Measurements from ENCODE around the gene MTO1. TPM values are rescaled to one million over a fixed set of nuclear protein-coding genes. Genes with fewer than 3 reads are reported as not detected.
"Not testable (repeated sequence)": the region's sequence is repeated elsewhere in the genome, so short reads cannot be mapped to it uniquely, and the experiment has no call there.

Gene MTO1
- total RNA-seq, 2 donors from 2014 or later = 49.6 to 68.8 TPM

DNA sequence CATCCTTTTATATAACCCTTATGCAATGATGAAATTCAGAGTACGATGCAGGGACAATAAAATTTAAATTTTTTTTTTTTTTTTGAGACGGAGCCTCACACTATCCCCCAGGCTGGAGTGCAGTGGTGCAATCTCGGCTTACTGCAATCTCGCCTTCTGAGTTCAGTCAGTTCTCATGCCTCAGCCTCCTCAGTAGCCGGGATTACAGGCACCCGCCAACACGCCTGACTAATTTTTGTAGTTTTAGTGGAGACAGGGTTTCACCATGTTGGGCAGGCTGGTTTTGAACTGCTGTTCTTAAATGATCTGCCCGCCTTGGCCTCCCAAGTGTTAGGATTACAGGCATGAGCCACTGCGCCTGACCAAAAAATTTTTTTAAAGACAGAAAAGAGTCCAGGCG lies 15.2 kb downstream of the MTO1 start:
- DNase-seq (peak in 1 of 2 donors; percentile 19), ATAC-seq (replicated peaks in 1 of 2) (peak in 1 of 2 donors; percentile 70)
- no peaks in the 10 kb centered on the region for H3K9me3 Mint-ChIP-seq
- H3K27me3 Mint-ChIP-seq (ENCODE audit: low read depth) = no peaks in the 10 kb centered on the region
- no peak overlapping the region for H3K4me3 Mint-ChIP-seq
- peaks cover 11 to 33% of the 10 kb centered on the region in 2 donors for H3K36me3 Mint-ChIP-seq (ENCODE audit: insufficient read depth in 2 of 2)
- peaks cover 8% of the 10 kb centered on the region for H3K4me1 Mint-ChIP-seq (ENCODE audit: low read depth)
- H3K27ac Mint-ChIP-seq = no peak overlapping the region

DNA sequence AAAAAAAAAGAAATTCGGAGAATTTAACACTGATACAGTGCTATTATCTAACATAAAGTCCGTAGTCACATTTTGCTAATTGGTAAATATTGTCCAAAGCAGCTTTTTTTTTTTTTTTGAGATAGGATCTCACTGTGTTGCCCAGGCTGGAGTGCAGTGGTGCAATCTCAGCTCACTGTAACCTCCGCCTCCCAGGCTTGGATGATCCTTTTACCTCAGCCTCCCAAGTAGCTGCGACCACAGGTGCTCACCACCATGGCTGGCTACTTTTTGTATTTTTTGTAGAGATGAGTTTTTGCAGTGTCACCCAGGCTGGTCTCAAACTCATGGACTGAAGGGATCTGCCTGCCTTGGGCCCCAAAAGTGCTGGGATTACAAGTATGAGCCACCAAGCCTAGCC lies 15.9 kb downstream of the MTO1 start:
- DNase-seq = no peak
- ATAC-seq (replicated peaks in 1 of 2) = no peak
- Mint-ChIP-seq H3K27me3 (ENCODE audit: low read depth) (no peaks in the 10 kb centered on the region), H3K4me3 (no peak overlapping the region), H3K9me3 (no peaks in the 10 kb centered on the region), H3K4me1 (ENCODE audit: low read depth) (peaks cover 2% of the 10 kb centered on the region), H3K36me3 (ENCODE audit: insufficient read depth in 2 of 2) (peaks cover 15 to 33% of the 10 kb centered on the region in 2 donors), H3K27ac (no peak overlapping the region)

DNA sequence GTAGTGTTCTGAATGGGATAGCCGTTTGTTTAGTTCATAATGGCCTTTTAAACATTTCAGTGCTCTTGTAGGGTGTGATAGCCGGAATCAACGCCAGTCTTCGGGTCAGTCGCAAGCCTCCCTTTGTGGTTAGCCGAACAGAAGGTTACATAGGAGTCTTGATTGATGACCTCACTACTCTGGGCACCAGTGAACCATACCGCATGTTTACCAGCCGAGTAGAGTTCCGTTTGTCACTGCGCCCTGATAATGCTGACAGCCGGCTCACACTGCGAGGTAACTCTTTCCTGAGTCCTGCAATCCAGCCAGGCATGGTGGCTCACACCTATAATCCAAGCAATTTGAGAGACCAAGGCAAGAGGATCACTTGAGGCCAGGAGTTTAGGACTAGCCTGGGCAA lies 20.4 kb downstream of the MTO1 start:
- Mint-ChIP-seq H3K27me3 (ENCODE audit: low read depth) (no peaks in the 10 kb centered on the region), H3K4me3 (no peak overlapping the region), H3K9me3 (no peaks in the 10 kb centered on the region), H3K4me1 (ENCODE audit: low read depth) (no peaks in the 10 kb centered on the region), H3K27ac (no peak overlapping the region), H3K36me3 (ENCODE audit: insufficient read depth in 2 of 2) (peaks cover 19 to 27% of the 10 kb centered on the region in 2 donors)
- no peak for DNase-seq
- no peak for ATAC-seq (replicated peaks in 1 of 2)

DNA sequence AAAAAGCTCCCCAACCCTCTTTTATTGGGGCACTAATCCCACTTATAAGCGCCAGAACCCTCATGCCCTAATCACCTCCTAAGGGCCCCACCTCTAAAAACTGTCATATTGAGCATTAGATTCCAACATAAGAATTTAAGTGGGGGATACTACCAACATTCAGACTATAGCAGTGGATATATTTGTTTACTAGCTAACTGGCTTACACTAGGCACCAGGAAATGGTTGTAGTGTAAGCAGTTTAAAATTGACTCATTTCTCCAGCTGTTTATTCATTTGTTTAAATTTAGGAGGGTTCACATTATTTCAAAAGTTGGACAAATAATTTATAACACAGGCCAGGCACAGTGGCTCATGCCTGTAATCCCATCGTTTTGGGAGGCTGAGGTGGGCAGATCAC lies 22.9 kb downstream of the MTO1 start:
- peak overlapping the region; percentile 19 for H3K27ac Mint-ChIP-seq
- H3K4me3 Mint-ChIP-seq = no peak overlapping the region
- H3K36me3 Mint-ChIP-seq (ENCODE audit: insufficient read depth in 2 of 2) = peaks cover 23 to 38% of the 10 kb centered on the region in 2 donors
- H3K27me3 Mint-ChIP-seq (ENCODE audit: low read depth) = no peaks in the 10 kb centered on the region
- H3K4me1 Mint-ChIP-seq (ENCODE audit: low read depth) = no peaks in the 10 kb centered on the region
- ATAC-seq (replicated peaks in 1 of 2) (no peak), DNase-seq (no peak)
- H3K9me3 Mint-ChIP-seq = peaks cover 0 to 1% of the 10 kb centered on the region in 2 donors

DNA sequence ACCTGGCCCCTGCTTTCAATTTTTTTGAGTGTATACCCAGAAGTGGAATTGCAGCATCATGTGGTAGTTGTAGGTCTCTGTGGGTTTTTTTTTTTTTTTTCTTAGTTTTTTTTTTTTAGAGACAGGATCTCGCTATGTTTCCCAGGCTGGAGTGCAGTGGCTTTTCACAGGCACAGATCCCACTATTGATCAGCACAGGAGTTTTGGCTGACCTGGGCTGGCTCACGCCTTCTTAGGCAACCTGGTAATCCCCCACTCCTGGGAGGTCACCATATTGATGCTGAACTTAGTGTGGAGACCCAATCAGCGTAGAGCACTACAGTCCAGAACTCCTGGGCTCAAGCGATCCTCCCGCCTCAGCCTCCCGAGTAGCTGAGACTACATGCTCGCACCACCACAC lies 25.9 kb downstream of the MTO1 start:
- Mint-ChIP-seq H3K4me3 (no peak overlapping the region), H3K36me3 (ENCODE audit: insufficient read depth in 2 of 2) (peaks cover 16 to 39% of the 10 kb centered on the region in 2 donors), H3K27me3 (ENCODE audit: low read depth) (no peaks in the 10 kb centered on the region), H3K9me3 (peaks cover 0 to 2% of the 10 kb centered on the region in 2 donors), H3K27ac (no peak overlapping the region), H3K4me1 (ENCODE audit: low read depth) (no peaks in the 10 kb centered on the region)
- ATAC-seq (replicated peaks in 1 of 2) = no peak
- DNase-seq = no peak

DNA sequence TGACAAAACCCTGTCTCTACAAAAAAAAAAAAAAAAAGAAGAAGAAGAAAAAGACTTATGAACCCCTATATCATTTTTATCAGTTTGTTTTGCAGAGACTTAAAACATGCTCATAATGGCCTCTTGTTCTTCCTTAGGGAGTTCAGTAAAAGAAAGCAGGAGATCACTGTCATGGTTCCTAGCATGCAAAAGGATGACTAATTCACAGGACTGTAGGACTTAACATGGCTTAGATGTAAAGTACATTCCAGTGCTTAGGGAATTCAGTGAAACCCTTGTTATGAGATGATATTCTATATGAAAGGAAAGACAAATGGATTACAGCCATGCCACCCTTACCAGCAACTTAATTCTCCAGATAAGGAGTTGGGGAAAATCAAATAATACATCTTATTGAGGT lies 29.8 kb downstream of the MTO1 start:
- no peak for ATAC-seq (replicated peaks in 1 of 2)
- peak overlapping the region; percentile 54 for H3K27ac Mint-ChIP-seq
- peaks cover 11 to 35% of the 10 kb centered on the region in 2 donors for H3K36me3 Mint-ChIP-seq (ENCODE audit: insufficient read depth in 2 of 2)
- H3K9me3 Mint-ChIP-seq = peaks cover 0 to 2% of the 10 kb centered on the region in 2 donors
- H3K4me3 Mint-ChIP-seq = no peak overlapping the region
- no peaks in the 10 kb centered on the region for H3K4me1 Mint-ChIP-seq (ENCODE audit: low read depth)
- H3K27me3 Mint-ChIP-seq (ENCODE audit: low read depth) = no peaks in the 10 kb centered on the region
- DNase-seq = no peak

DNA sequence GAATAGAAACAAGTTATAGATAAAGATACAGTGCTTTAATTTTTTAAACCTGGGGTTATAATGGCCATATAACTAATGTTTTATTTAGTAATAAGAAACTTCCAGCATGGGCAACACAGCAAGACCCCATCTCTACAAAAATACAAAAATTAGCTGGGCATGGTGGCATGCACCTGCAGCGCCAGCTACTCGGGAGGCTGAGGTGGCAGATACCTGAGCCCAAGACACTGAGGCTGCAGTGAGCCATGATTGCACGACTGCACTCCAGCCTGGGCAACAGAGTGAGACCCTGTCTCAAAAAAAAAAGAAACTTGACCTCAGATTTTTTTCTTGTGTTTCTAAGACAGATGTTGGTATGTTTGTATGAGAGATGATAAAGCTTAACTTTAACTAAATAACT lies 36.4 kb downstream of the MTO1 start:
- Mint-ChIP-seq H3K27me3 (ENCODE audit: low read depth) (no peaks in the 10 kb centered on the region), H3K4me3 (no peak overlapping the region), H3K36me3 (ENCODE audit: insufficient read depth in 2 of 2) (peaks cover 4 to 23% of the 10 kb centered on the region in 2 donors), H3K9me3 (no peaks in the 10 kb centered on the region), H3K27ac (no peak overlapping the region), H3K4me1 (ENCODE audit: low read depth) (no peaks in the 10 kb centered on the region)
- DNase-seq (no peak), ATAC-seq (replicated peaks in 1 of 2) (no peak)

DNA sequence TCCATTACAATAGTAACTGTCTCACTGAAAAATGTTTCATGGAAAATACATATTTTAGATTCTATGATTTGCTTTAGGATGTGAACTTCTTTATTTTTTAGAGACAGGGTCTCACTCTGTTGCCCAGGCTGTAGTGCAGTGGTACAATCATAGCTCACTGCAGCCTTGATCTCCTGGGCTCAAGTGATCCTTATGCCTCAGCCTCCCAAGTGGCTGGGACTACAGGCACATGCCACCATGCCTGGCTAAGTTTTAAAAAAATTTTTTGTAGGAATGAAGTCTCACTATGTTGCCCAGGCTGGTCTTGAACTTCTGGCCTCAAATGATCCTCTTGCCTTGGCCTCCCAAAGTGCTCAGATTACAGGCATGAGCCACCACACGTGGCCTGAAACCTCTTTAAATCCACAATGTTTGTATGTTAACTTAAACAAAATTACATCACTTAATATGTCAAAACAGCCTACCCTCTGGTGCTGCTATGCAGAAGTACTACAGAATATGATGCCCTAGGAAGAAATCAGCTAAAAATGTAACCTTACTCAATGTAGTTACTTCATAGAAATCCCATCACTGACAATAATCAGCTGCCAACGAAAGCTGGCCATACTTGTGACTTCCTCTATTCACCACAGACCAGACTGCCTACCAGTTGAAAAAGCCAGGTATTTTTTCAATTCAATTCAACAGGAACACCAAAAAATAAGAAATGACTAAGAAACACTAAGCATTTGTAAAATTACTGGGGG lies 41.7 kb downstream of the MTO1 start:
- DNase-seq (no peak), ATAC-seq (replicated peaks in 1 of 2) (no peak)
- Mint-ChIP-seq H3K36me3 (ENCODE audit: insufficient read depth in 2 of 2) (peaks cover 2 to 17% of the 10 kb centered on the region in 2 donors), H3K4me1 (ENCODE audit: low read depth) (no peaks in the 10 kb centered on the region), H3K9me3 (no peaks in the 10 kb centered on the region), H3K27me3 (ENCODE audit: low read depth) (no peaks in the 10 kb centered on the region), H3K4me3 (no peak overlapping the region), H3K27ac (peak overlapping the region; percentile 89)

DNA sequence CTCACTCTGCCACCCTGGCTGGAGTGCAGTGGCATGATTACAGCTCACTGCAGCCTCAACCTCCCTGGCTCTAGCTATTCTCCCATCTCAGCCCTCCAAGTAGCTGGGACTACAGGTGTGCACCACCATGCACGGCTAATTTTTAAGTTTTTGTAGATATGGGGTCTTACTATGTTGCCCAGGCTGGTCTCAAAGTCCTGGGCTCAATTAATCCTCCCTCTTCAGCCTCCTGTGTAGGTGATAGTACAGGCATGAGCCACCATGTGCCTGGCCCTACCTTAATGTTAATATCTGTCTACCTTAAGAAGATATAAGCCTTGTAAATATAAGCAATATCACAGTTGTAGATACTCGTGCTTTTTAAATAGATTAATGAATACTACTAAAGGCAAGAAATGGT lies 42.6 kb downstream of the MTO1 start:
- H3K9me3 Mint-ChIP-seq = no peaks in the 10 kb centered on the region
- DNase-seq (no peak), ATAC-seq (replicated peaks in 1 of 2) (peak in 1 of 2 donors; percentile 3)
- no peaks in the 10 kb centered on the region for H3K27me3 Mint-ChIP-seq (ENCODE audit: low read depth)
- H3K4me1 Mint-ChIP-seq (ENCODE audit: low read depth) = no peaks in the 10 kb centered on the region
- peak overlapping the region; percentile 83 for H3K27ac Mint-ChIP-seq
- H3K4me3 Mint-ChIP-seq = no peak overlapping the region
- peaks cover 2 to 17% of the 10 kb centered on the region in 2 donors for H3K36me3 Mint-ChIP-seq (ENCODE audit: insufficient read depth in 2 of 2)

DNA sequence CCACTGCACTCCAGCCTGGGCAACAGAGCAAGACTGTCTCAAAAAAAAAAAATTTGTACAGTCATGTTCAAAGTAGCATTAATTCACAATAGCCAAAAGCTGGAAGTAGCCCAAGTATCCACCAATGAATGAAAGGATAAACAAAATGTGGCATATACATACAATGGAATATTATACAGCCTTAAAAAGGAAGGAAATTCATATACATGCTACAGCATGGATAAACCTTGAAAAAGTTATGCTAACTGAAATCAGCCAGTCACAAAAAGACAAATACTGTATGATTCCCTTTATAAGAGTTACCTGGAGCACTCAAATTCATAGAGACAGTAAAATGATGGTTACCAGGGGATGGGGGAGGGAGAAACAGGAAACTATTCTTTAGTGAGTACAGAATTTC lies 43.6 kb downstream of the MTO1 start:
- no peaks in the 10 kb centered on the region for H3K9me3 Mint-ChIP-seq
- H3K36me3 Mint-ChIP-seq (ENCODE audit: insufficient read depth in 2 of 2) = peaks cover 2 to 14% of the 10 kb centered on the region in 2 donors
- ATAC-seq (replicated peaks in 1 of 2) = no peak
- no peaks in the 10 kb centered on the region for H3K27me3 Mint-ChIP-seq (ENCODE audit: low read depth)
- no peak for DNase-seq
- H3K4me1 Mint-ChIP-seq (ENCODE audit: low read depth) = no peaks in the 10 kb centered on the region
- no peak overlapping the region for H3K27ac Mint-ChIP-seq
- H3K4me3 Mint-ChIP-seq = no peak overlapping the region

DNA sequence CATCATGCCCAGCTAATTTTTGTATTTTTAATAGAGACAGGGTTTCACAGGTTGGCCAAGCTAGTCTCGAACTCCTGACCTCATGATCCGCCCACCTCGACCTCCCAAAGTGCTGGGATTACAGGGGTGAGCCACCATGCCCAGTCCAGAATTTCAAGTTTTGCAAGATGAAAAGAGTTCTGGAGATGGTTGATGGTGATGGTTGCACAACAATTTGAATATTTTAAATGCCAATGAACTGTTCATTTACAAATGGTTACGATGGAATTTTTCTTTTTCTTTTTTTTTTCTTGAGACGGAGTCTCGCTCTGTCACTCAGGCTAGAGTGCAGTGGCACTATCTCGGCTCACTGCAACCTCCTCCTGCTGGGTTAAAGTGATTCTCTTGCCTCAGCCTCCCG lies 44.2 kb downstream of the MTO1 start:
- Mint-ChIP-seq H3K27ac (peak overlapping the region; percentile 55), H3K36me3 (ENCODE audit: insufficient read depth in 2 of 2) (peaks cover 0 to 12% of the 10 kb centered on the region in 2 donors)
- not testable (repeated sequence) for H3K27me3 Mint-ChIP-seq (ENCODE audit: low read depth); H3K4me3 Mint-ChIP-seq; H3K4me1 Mint-ChIP-seq (ENCODE audit: low read depth); DNase-seq; H3K9me3 Mint-ChIP-seq
- ATAC-seq (replicated peaks in 1 of 2) = peak in 1 of 2 donors; percentile 2

DNA sequence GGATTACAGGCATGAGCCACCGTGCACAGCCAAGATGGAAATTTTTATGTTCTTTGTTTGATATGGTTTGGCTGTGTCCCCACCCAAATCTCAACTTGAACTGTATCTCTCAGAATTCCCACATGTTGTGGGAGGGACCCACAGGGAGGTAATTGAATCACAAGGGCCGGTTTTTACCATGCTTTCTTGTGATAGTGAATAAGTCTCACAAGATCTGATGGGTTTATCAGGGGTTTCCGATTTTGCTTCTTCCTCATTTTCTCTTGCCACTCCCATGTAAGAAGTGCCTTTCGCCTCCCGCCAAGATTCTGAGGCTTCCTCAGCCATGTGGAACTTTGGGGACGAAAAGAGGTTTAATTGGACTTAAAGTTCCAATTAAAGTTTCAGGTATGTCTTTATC lies 44.7 kb downstream of the MTO1 start:
- H3K27ac Mint-ChIP-seq = peak overlapping the region; percentile 55
- H3K9me3 Mint-ChIP-seq = no peaks in the 10 kb centered on the region
- peaks cover 0 to 7% of the 10 kb centered on the region in 2 donors for H3K36me3 Mint-ChIP-seq (ENCODE audit: insufficient read depth in 2 of 2)
- H3K4me1 Mint-ChIP-seq (ENCODE audit: low read depth) = peaks cover 5% of the 10 kb centered on the region
- no peak for DNase-seq
- no peak overlapping the region for H3K4me3 Mint-ChIP-seq
- ATAC-seq (replicated peaks in 1 of 2) = no peak
- H3K27me3 Mint-ChIP-seq (ENCODE audit: low read depth) = no peaks in the 10 kb centered on the region

DNA sequence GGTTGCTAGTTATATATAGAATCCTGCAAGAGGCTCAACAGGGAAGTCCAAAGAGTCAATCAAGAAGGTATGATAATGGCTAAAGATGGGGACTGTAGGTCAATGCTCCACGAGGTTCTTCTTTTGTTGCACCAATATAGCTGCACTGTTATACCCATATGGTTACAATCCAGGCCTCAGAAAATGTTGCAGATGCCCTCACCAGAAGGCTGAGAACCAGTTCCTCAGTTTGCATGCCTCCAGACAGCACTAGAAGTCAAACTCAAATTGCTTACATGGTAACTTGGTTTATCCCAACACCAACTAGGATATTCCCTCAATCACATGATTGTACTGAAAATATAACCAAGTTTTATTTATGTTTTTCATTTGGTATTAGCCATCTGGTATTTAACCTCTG lies 47.2 kb downstream of the MTO1 start:
- Mint-ChIP-seq H3K27ac (peak overlapping the region; percentile 74), H3K36me3 (ENCODE audit: insufficient read depth in 2 of 2) (peaks cover 2 to 7% of the 10 kb centered on the region in 2 donors), H3K27me3 (ENCODE audit: low read depth) (no peaks in the 10 kb centered on the region), H3K4me1 (ENCODE audit: low read depth) (peaks cover 11% of the 10 kb centered on the region), H3K4me3 (no peak overlapping the region), H3K9me3 (no peaks in the 10 kb centered on the region)
- no peak for DNase-seq
- ATAC-seq (replicated peaks in 1 of 2) = peak in 1 of 2 donors; percentile 5

DNA sequence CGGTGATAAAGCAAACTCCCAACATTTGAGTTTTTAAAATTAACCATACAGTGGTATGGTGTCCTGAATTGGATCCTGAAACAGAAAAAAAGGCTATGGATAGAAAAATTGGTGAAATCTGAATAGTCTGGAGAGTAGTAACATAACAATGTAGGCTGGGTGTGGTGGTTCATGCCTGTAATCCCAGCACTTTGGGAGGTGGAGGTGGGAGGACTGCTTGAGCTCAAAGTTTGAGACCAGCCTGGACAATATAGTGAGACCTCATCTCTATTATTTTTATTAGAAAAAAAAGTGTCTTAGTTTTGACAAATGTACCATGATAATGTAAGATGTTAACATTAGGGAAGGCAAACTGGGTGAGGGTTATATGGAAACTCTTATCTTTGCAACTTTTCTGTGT lies 48.3 kb downstream of the MTO1 start:
- H3K36me3 Mint-ChIP-seq (ENCODE audit: insufficient read depth in 2 of 2) = peaks cover 2 to 4% of the 10 kb centered on the region in 2 donors
- H3K27ac Mint-ChIP-seq = peak overlapping the region; percentile 91
- no peak for DNase-seq
- ATAC-seq (replicated peaks in 1 of 2) = no peak
- H3K27me3 Mint-ChIP-seq (ENCODE audit: low read depth) = no peaks in the 10 kb centered on the region
- peaks cover 15% of the 10 kb centered on the region for H3K4me1 Mint-ChIP-seq (ENCODE audit: low read depth)
- no peaks in the 10 kb centered on the region for H3K9me3 Mint-ChIP-seq
- H3K4me3 Mint-ChIP-seq = no peak overlapping the region
